GM21825 (cell line): Measurements from ENCODE around the gene KDELR1.
A peak's percentile ranks its signal among the peaks of the same experiment; 100 is the strongest.

Source experiments
- ATAC-seq: cut with Tn5 transposase; IDR thresholded peaks from one replicate; pipeline ENCODE4 v1.9.1; 2021; ENCODE audit warnings: mild to moderate bottlenecking, moderate library complexity; ENCODE audit not compliant: unreplicated experiment

Gene KDELR1

GRCh38 chr19:48344892-48345291 is 46.5 kb downstream of the KDELR1 start:
- no peak for ATAC-seq

GRCh38 chr19:48342841-48343540 is 48.4 kb downstream of the KDELR1 start:
- ATAC-seq = no peak

- ATAC-seq = no peak
Measured at GRCh38 chr19:48342414-48342738, 49.0 kb downstream of the KDELR1 start.

DNA sequence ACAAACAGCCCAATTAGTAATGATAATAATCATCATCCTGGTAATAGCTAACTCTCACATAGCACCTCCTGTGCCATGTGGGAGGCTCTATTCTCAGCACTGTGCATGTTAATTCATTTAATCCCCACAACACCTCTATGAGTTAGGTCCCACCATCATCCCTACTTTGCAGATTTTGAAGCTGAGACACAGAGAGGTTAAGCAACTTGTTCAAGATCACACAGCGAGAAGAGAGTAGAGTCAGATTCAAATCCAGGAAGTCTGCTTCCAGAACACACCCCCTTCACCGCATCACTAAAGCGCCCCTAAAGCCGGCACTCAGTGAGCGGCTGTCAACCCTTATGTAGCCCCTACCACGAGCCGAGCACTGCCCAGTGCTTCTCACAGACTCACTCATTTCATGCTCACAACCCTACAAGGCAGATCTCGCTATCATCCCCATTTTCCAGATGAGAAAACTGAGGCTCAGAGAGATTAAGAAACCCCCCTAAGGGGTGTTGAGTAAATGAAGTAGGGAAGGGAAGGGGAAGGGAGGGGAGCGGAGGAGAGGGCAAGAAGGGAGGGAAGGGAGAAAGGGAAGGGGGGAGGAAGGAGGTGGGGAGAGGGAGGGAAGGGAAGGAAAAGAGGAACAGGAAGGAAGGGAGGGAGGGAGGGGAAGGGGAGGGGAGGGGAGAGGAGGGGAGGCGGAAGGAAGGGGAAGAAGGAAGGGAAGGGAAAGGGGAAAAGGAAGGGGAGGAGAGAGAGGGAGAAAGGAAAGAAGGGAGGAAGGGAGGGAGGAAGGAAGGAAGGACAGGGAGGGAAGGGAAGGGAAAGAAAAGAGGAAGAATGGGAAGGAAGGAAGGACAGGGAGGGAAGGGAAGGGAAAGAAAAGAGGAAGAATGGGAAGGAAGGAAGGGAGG is 49.6 kb downstream of the KDELR1 start:
- no peak for ATAC-seq

DNA sequence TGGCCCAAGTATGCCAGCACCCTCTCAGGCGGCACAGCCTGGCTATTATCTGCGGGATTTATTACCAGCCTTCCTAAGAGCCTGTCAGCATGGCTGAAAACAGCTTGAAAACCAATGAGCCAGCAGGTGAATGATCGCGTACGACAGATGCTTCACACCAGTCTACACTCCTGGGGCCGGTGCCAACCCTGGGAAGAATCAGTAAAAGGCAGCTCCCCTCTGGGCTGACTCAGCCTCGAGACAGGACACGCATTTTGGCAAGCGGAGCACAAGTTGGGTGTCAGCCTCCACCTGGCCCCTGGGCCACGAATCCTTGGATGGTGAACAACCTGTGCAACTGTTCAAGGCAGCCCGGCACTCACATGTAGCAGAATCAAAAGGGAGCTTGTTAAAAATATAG is 50.4 kb downstream of the KDELR1 start:
- ATAC-seq = no peak

DNA sequence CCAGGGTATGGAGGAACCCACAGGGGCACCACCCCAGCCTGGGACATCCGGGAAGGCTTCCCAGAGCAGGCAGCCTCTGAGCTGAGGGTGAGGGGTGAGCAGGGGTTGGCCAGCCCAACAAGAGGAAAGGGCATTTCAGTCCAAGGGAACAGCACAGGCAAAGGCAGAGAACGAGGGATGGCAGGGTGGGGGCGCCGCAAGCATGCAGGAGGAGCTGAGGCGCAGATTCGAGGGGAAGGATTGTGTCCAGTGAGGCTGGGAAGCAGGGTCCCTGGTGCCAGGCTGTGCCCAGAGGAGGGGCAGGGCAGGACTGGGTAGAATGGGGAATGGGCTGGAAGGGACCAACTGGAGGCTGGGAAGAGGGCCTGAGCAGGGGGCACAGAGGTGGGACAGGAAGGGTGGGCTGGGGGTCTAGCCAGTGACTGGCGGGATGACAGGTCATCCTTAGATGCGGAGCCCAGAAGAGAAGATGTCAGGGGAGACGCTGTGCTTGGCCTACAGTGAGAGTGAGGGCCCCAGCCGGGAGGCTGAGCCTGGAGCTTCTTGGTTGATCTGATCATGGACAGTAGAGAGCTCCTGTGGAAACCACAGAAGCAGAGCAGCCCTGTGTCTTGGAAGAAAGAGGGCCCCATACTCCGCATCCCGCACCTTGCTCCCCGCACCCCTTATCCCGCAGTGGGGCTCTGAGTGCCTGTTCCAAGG is 52.4 kb downstream of the KDELR1 start:
- ATAC-seq = no peak

DNA sequence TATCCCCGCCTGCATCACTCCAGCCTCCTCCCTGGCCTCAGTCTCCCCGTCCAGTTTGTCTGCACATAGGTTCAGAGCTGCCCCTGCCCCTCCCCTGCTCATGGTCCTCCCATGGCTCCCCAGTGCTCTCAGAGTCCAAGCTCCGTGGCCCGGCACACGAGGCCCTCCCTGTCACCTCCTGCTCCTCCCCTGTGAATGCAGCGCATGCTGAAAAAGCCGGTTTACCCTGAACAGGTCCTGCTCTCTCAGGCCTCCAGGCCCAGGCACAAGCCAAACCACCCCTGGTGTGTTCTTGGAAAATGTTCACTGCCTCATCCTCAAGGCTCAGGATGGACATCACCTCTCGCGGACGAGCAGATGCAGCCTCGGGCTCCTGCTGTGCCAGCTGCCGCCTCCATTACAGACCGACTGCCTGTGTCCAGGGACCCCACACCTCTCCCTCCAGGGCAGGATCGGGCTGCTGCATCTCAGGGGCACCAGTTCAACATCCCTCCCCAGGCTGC is 53.0 kb downstream of the KDELR1 start:
- ATAC-seq = no peak

GRCh38 chr19:48333467-48334384 is 57.6 kb downstream of the KDELR1 start:
- ATAC-seq = peak; percentile 45

- peak; percentile 56 for ATAC-seq
Measured at GRCh38 chr19:48332662-48333466, 58.5 kb downstream of the KDELR1 start.
